Astrocyte (in vitro differentiated cells and primary cell): ENCODE data around the gene SLC22A9. TPM values are rescaled to one million over a fixed set of nuclear protein-coding genes. Genes with fewer than 3 reads are reported as not detected.

Experiments used
- DNase-seq: peaks from one replicate; pipeline ENCODE4 v3.0.0-alpha.2; 2010; ENCODE audit warnings: low read depth
- FAIRE-seq: peaks from 2 replicates; lab custom pipeline; 2011; peaks lifted over from hg19 to GRCh38; lab: Jason Lieb, UNC
- H2AFZ ChIP-seq: 2 replicates; pipeline ENCODE4 v1.6.0; 2012; ENCODE audit warnings: low read depth, low read length, inconsistent platforms
- H3K27ac ChIP-seq: 2 replicates; pipeline ENCODE4 v1.5.1; 2011; ENCODE audit warnings: low read depth, low read length, inconsistent platforms
- H3K27me3 ChIP-seq: 2 replicates; pipeline ENCODE4 v1.6.0; 2011; ENCODE audit warnings: low read length, inconsistent platforms; ENCODE audit not compliant: insufficient read depth
- H3K36me3 ChIP-seq: 2 replicates; pipeline ENCODE4 v1.5.1; 2011; ENCODE audit warnings: low read length, inconsistent platforms; ENCODE audit not compliant: insufficient read depth
- H3K4me1 ChIP-seq: 2 replicates; pipeline ENCODE4 v1.5.1; 2011; ENCODE audit warnings: low read length, inconsistent platforms; ENCODE audit not compliant: insufficient read depth
- H3K4me2 ChIP-seq: 2 replicates; pipeline ENCODE4 v1.6.0; 2012; ENCODE audit warnings: low read length, inconsistent platforms
- H3K4me3 ChIP-seq: 2 replicates; pipeline ENCODE4 v1.5.1; 2011; ENCODE audit warnings: low read depth, mild to moderate bottlenecking, low read length, inconsistent platforms; ENCODE audit not compliant: insufficient read depth
- H3K79me2 ChIP-seq: 2 replicates; pipeline ENCODE4 v1.6.0; 2012; ENCODE audit warnings: mild to moderate bottlenecking, low read length, inconsistent platforms; ENCODE audit not compliant: insufficient read depth
- H3K9ac ChIP-seq: 2 replicates; pipeline ENCODE4 v1.6.0; 2012; ENCODE audit warnings: mild to moderate bottlenecking, low read length, inconsistent platforms
- H3K9me3 ChIP-seq: 2 replicates; pipeline ENCODE4 v1.5.1; 2012; ENCODE audit warnings: low read depth, mild to moderate bottlenecking, low read length, inconsistent platforms; ENCODE audit not compliant: insufficient read depth
- H4K20me1 ChIP-seq: 2 replicates; pipeline ENCODE4 v1.6.0; 2012; ENCODE audit warnings: low read length, inconsistent platforms; ENCODE audit not compliant: insufficient read depth
- H3K27ac Mint-ChIP-seq: one replicate; pipeline ENCODE4 v1.8.0; 2021; ENCODE audit warnings: mild to moderate bottlenecking, mixed read lengths; ENCODE audit not compliant: unreplicated experiment
- H3K27me3 Mint-ChIP-seq: one replicate; pipeline ENCODE4 v1.8.0; 2021; ENCODE audit warnings: low read depth, mixed read lengths; ENCODE audit not compliant: unreplicated experiment
- H3K36me3 Mint-ChIP-seq: one replicate; pipeline ENCODE4 v1.8.0; 2021; ENCODE audit warnings: low read depth, mixed read lengths; ENCODE audit not compliant: unreplicated experiment
- H3K4me1 Mint-ChIP-seq: one replicate; pipeline ENCODE4 v1.8.0; 2021; ENCODE audit warnings: low read depth, mixed read lengths; ENCODE audit not compliant: unreplicated experiment
- H3K4me3 Mint-ChIP-seq: one replicate; pipeline ENCODE4 v1.8.0; 2021; ENCODE audit warnings: mild to moderate bottlenecking, moderate library complexity, mixed read lengths; ENCODE audit not compliant: unreplicated experiment
- H3K9me3 Mint-ChIP-seq: one replicate; pipeline ENCODE4 v1.8.0; 2021; ENCODE audit warnings: mild to moderate bottlenecking, mixed read lengths; ENCODE audit not compliant: unreplicated experiment
- CTCF ChIP-seq: IDR thresholded peaks from 2 replicates; pipeline ENCODE4 v1.5.1; 2011; ENCODE audit warnings: low read depth, mild to moderate bottlenecking, inconsistent platforms, low read length, moderate library complexity; ENCODE audit not compliant: insufficient read depth
- EZH2 ChIP-seq: IDR thresholded peaks from 2 replicates; pipeline ENCODE4 v1.6.1; 2012; ENCODE audit warnings: mild to moderate bottlenecking, low read length, inconsistent platforms; ENCODE audit not compliant: insufficient read depth
- total RNA-seq: library from RNA; stranded (reverse); gene quantifications from 2 replicates; pipeline ENCODE4 v1.2.1, GENCODE V29; 2021

Gene SLC22A9
- total RNA-seq, 1 donor from 2014 or later, result not detected

GRCh38 chr11:63337070-63337469, 32.5 kb upstream of the SLC22A9 start:
- Mint-ChIP-seq H3K4me1 (no peaks in the 10 kb centered on the region), H3K36me3 (no peaks in the 10 kb centered on the region)
- H3K9ac ChIP-seq, result no peak overlapping the region

GRCh38 chr11:63343130-63343529, 26.5 kb upstream of the SLC22A9 start:
- DNase-seq (no peak), FAIRE-seq (no peak)
- Histone ChIP-seq H3K4me1 (no peaks in the 10 kb centered on the region), H4K20me1 (no peaks in the 10 kb centered on the region), H3K79me2 (no peaks in the 10 kb centered on the region), H3K4me3 (no peak overlapping the region), H2AFZ (no peak overlapping the region), H3K9ac (no peak overlapping the region), H3K36me3 (no peaks in the 10 kb centered on the region), H3K27ac (no peak overlapping the region), H3K27me3 (no peaks in the 10 kb centered on the region), H3K4me2 (no peak overlapping the region), H3K9me3 (no peaks in the 10 kb centered on the region)
- Mint-ChIP-seq H3K27ac (no peak overlapping the region), H3K4me1 (no peaks in the 10 kb centered on the region), H3K9me3 (peaks cover 2% of the 10 kb centered on the region), H3K4me3 (no peak overlapping the region), H3K27me3 (peaks cover 7% of the 10 kb centered on the region), H3K36me3 (no peaks in the 10 kb centered on the region)
- no peak for TF ChIP-seq CTCF
- TF ChIP-seq EZH2, result no peak

More at GRCh38 chr11:63337070-63337469, 32.5 kb upstream of the SLC22A9 start:
- H3K79me2 ChIP-seq, result no peaks in the 10 kb centered on the region
- H3K9me3 Mint-ChIP-seq, result peaks cover 6% of the 10 kb centered on the region
- H3K4me2 ChIP-seq, result no peak overlapping the region
- H3K4me3 Mint-ChIP-seq, result no peak overlapping the region
- H3K27ac Mint-ChIP-seq, result no peak overlapping the region
- no peaks in the 10 kb centered on the region for H3K9me3 ChIP-seq
- TF ChIP-seq EZH2, result no peak
- no peak for TF ChIP-seq CTCF
- H4K20me1 ChIP-seq, result no peaks in the 10 kb centered on the region
- no peak overlapping the region for H2AFZ ChIP-seq
- H3K27ac ChIP-seq, result no peak overlapping the region
- no peaks in the 10 kb centered on the region for H3K27me3 ChIP-seq
- H3K4me1 ChIP-seq, result no peaks in the 10 kb centered on the region
- H3K36me3 ChIP-seq, result no peaks in the 10 kb centered on the region
- FAIRE-seq (no peak), DNase-seq (no peak)
- no peak overlapping the region for H3K4me3 ChIP-seq
- peaks cover 14% of the 10 kb centered on the region for H3K27me3 Mint-ChIP-seq

GRCh38 chr11:63352144-63352543, 17.4 kb upstream of the SLC22A9 start:
- DNase-seq, result no peak
- TF ChIP-seq CTCF (no peak), EZH2 (no peak)
- peaks cover 7% of the 10 kb centered on the region for H3K27me3 Mint-ChIP-seq

More at GRCh38 chr11:63352144-63352543, 17.4 kb upstream of the SLC22A9 start:
- Mint-ChIP-seq H3K27ac (no peak overlapping the region), H3K4me3 (no peak overlapping the region), H3K9me3 (peaks cover 7% of the 10 kb centered on the region), H3K36me3 (no peaks in the 10 kb centered on the region), H3K4me1 (no peaks in the 10 kb centered on the region)
- no peak overlapping the region for H3K27ac ChIP-seq
- H2AFZ ChIP-seq, result no peak overlapping the region
- H3K9ac ChIP-seq, result no peak overlapping the region
- no peak overlapping the region for H3K4me2 ChIP-seq
- no peaks in the 10 kb centered on the region for H3K4me1 ChIP-seq
- H4K20me1 ChIP-seq, result no peaks in the 10 kb centered on the region
- H3K36me3 ChIP-seq, result no peaks in the 10 kb centered on the region
- H3K9me3 ChIP-seq, result no peaks in the 10 kb centered on the region
- no peaks in the 10 kb centered on the region for H3K27me3 ChIP-seq
- H3K79me2 ChIP-seq, result no peaks in the 10 kb centered on the region
- no peak for FAIRE-seq
- no peak overlapping the region for H3K4me3 ChIP-seq
